Fibroblast of lung (primary cell): ENCODE data around the gene AP3D1. TPM values are rescaled to one million over a fixed set of nuclear protein-coding genes. Genes with fewer than 3 reads are reported as not detected.
"Not testable (repeated sequence)": the region's sequence is repeated elsewhere in the genome, so short reads cannot be mapped to it uniquely, and the experiment has no call there.

Experiments
- DNase-seq, 2 donors: peaks; one replicate each; pipeline versions ENCODE4 v3.0.0 to v3.0.0-alpha.2; 2010; ENCODE audit warnings: low read depth in 2 of 2
- H2AFZ ChIP-seq: 2 replicates; pipeline ENCODE4 v1.5.1; 2012; ENCODE audit warnings: low read length, control low read depth, inconsistent platforms
- H3K27ac ChIP-seq: 2 replicates; pipeline ENCODE4 v1.5.1; 2011; ENCODE audit warnings: low read length, control low read depth; ENCODE audit not compliant: insufficient read depth
- H3K27me3 ChIP-seq: 2 replicates; pipeline ENCODE4 v1.5.1; 2011; ENCODE audit warnings: mild to moderate bottlenecking, low read length; ENCODE audit not compliant: control insufficient read depth, insufficient read depth
- H3K36me3 ChIP-seq: 2 replicates; pipeline ENCODE4 v1.5.1; 2011; ENCODE audit warnings: low read length; ENCODE audit not compliant: control insufficient read depth, insufficient read depth
- H3K4me1 ChIP-seq: 2 replicates; pipeline ENCODE4 v1.5.1; 2011; ENCODE audit warnings: low read length; ENCODE audit not compliant: control insufficient read depth, insufficient read depth; ENCODE audit errors: extremely low read depth
- H3K4me2 ChIP-seq: 2 replicates; pipeline ENCODE4 v1.5.1; 2011; ENCODE audit warnings: low read length, control low read depth; ENCODE audit not compliant: insufficient read depth; ENCODE audit errors: extremely low read depth
- H3K4me3 ChIP-seq, 4 experiments: fragments of 200-600 bp in 1 of 4; sonication (generic) in 1 of 4; replicated peaks in 1 of 4; 2 replicates each; pipeline ENCODE4 v1.5.1; 2011 to 2016; ENCODE audit warnings: low read length in 4 of 4, low read depth in 3 of 4, mild to moderate bottlenecking in 3 of 4, control low read depth in 2 of 4, inconsistent platforms in 1 of 4, mixed read lengths in 1 of 4; ENCODE audit not compliant: insufficient read depth in 1 of 4; ENCODE audit errors: control extremely low read depth in 1 of 4
- H3K79me2 ChIP-seq: 2 replicates; pipeline ENCODE4 v1.5.1; 2012; ENCODE audit warnings: mild to moderate bottlenecking, low read length, inconsistent platforms; ENCODE audit not compliant: control insufficient read depth, insufficient read depth
- H3K9ac ChIP-seq: 2 replicates; pipeline ENCODE4 v1.5.1; 2011; ENCODE audit warnings: mild to moderate bottlenecking, low read length, control low read depth; ENCODE audit not compliant: insufficient read depth
- H3K9me3 ChIP-seq: 2 replicates; pipeline ENCODE4 v1.5.1; 2012; ENCODE audit warnings: low read depth, low read length; ENCODE audit not compliant: control insufficient read depth, insufficient read depth
- H4K20me1 ChIP-seq: 2 replicates; pipeline ENCODE4 v1.5.1; 2011; ENCODE audit warnings: low read length; ENCODE audit not compliant: control insufficient read depth, insufficient read depth; ENCODE audit errors: extremely low read depth
- CTCF ChIP-seq, 2 donors: IDR thresholded peaks in 1 of 2; conservative IDR thresholded peaks in 1 of 2; 1 replicate in 1 of 2; 2 replicates in 1 of 2; pipeline ENCODE4 v1.5.1; 2011 to 2012; ENCODE audit warnings: low read length in 2 of 2, control low read depth in 1 of 2, inconsistent platforms in 1 of 2, low read depth in 1 of 2, mild to moderate bottlenecking in 1 of 2
- EZH2 ChIP-seq: IDR thresholded peaks from 2 replicates; pipeline ENCODE4 v1.5.1; 2012; ENCODE audit warnings: low read length, control low read depth, mild to moderate bottlenecking; ENCODE audit errors: missing control alignments
- polyA plus RNA-seq, 2 donors: library from polyadenylated mRNA; depleted of rRNA in 1 of 2; stranded (reverse) in 1 of 2; unstranded in 1 of 2; fragments of >200 nt; gene quantifications; 2 replicates each; pipeline ENCODE4 v1.2.1, GENCODE V29; 2011 to 2012; ENCODE audit warnings: missing spikeins in 1 of 2
- total RNA-seq: library from RNA; depleted of rRNA; stranded (reverse); fragments of >200 nt; gene quantifications from 2 replicates; pipeline ENCODE4 v1.2.1, GENCODE V29; 2014

Gene AP3D1
- total and polyA plus RNA-seq, 2 donors (not counting 1 experiment from before 2014, with no cell fraction given), result 68.0 to 99.9 TPM

DNA sequence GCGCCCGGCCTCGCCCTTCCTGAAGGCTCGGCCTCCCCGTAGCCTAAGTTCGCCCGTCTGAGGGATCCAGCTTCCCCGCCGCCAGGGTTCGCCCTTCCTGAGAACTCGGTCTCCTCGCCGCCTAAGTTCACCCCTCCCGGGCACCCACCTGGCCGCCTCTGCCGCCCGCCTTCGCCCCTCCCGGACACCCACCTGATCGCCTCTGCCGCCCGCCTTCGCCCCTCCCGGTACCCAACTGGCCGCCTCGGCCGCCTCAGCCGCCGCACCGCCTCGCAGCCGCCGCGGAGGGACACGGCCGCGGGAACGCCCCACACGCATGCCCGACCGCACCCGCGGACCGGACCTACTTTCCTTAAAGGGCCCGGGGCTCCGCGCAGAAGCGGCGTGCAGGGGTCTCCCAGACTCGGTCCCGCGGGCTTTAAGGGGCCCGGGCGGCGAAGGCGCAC lies 55.3 kb downstream of the AP3D1 start, which contains the start of gene MOB3A:
Gene MOB3A (minus strand): TSS at position 293 of the 446 bp plus-strand sequence. CDS start 17,766 bp downstream, outside the sequence.
- no peaks in the 10 kb centered on the region for H4K20me1 ChIP-seq

GRCh38 chr19:2091926-2092525 lies 59.3 kb downstream of the AP3D1 start:
- H3K4me1 ChIP-seq, result peaks cover 14% of the 10 kb centered on the region
- H3K4me3 ChIP-seq, H3K4me2 ChIP-seq, H3K9me3 ChIP-seq, DNase-seq, H3K9ac ChIP-seq, H4K20me1 ChIP-seq, H3K36me3 ChIP-seq, H2AFZ ChIP-seq, H3K27me3 ChIP-seq: not testable (repeated sequence)
- H3K79me2 ChIP-seq, result peaks cover 59% of the 10 kb centered on the region
- H3K27ac ChIP-seq, result peak overlapping the region; percentile 14

More for the DNA sequence above, 55.3 kb downstream of the AP3D1 start, which contains the start of gene MOB3A:
- DNase-seq, result peak; percentile 95 to 96
- peak within 1 kb of the TSS; percentile 53 to 71 (median 65) for H3K4me3 ChIP-seq
- peaks cover 14% of the 10 kb centered on the region for H3K36me3 ChIP-seq
- peak within 1 kb of the TSS; percentile 90 for H3K9ac ChIP-seq
- H3K4me1 ChIP-seq, result peaks cover 2% of the 10 kb centered on the region
- peak within 1 kb of the TSS; percentile 90 for H3K4me2 ChIP-seq
- peak; percentile 39 to 48 for TF ChIP-seq CTCF (conservative IDR thresholded peaks at IDR 0.05 in 1 of 2, IDR thresholded peaks at IDR 0.05 in 1 of 2; ENCODE audit: low read depth in 1 of 2, low read length in 2 of 2)
- no peak for TF ChIP-seq EZH2
- H3K9me3 ChIP-seq, result no peaks in the 10 kb centered on the region
- peaks cover 36% of the 10 kb centered on the region for H3K79me2 ChIP-seq
- peak within 1 kb of the TSS; percentile 73 for H3K27ac ChIP-seq
- no peak within 1 kb of the TSS for H2AFZ ChIP-seq
- H3K27me3 ChIP-seq, result no peaks in the 10 kb centered on the region

DNA sequence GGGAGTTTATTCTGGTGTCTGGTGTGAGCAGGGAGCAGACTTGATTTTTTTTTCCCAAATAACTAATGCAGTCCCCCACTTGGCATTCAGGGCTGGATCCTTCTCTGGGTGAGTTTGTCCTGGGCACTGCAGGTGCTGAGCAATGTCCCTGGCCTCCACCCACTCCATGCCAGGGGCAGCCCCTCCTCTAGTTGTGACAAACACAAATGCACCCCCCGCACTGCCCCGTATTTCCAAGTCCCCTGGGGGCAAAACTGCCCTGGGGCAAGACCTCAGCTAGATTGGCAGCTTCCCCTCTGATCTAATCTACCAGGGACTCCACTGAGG lies 61.7 kb downstream of the AP3D1 start:
- Histone ChIP-seq H4K20me1 (no peaks in the 10 kb centered on the region), H3K36me3 (peaks cover 5% of the 10 kb centered on the region), H2AFZ (no peak overlapping the region), H3K79me2 (peaks cover 47% of the 10 kb centered on the region), H3K9ac (no peak overlapping the region), H3K27ac (peak overlapping the region; percentile 61), H3K9me3 (no peaks in the 10 kb centered on the region), H3K4me3 (no peak overlapping the region), H3K4me2 (peak overlapping the region; percentile 51), H3K4me1 (peaks cover 14% of the 10 kb centered on the region), H3K27me3 (no peaks in the 10 kb centered on the region)
- DNase-seq, result no peak
- TF ChIP-seq CTCF (conservative IDR thresholded peaks at IDR 0.05 in 1 of 2, IDR thresholded peaks at IDR 0.05 in 1 of 2; ENCODE audit: low read depth in 1 of 2, low read length in 2 of 2) (no peak), EZH2 (no peak)
